GM08714 (cell line): ENCODE measurements around the gene SLC13A3.

Experiments used
- H3K4me3 ChIP-seq: fragments of 200-500 bp; sonication (Bioruptor generic); 2 replicates; pipeline ENCODE4 v1.5.1; 2014; ENCODE audit warnings: mild to moderate bottlenecking, low read length, inconsistent platforms
- ZNF274 ChIP-seq: IDR thresholded peaks from 2 replicates; pipeline ENCODE4 v1.6.1; 2012; ENCODE audit warnings: mild to moderate bottlenecking, low read depth, low read length

The SLC13A3 gene

GRCh38 chr20:46651091-46651962 is at the start of gene SLC13A3:
Gene SLC13A3, minus strand, starts transcription at chr20:46651459. Its CDS starts 38 bp downstream, at chr20:46651421.
- no peak for TF ChIP-seq ZNF274
- no peak within 1 kb of the TSS for H3K4me3 ChIP-seq

- H3K4me3 ChIP-seq, result no peak overlapping the region
- TF ChIP-seq ZNF274, result no peak
Observed at GRCh38 chr20:46701057-46701456, 49.8 kb upstream of the SLC13A3 start.

GRCh38 chr20:46700481-46700880 is 49.2 kb upstream of the SLC13A3 start:
- H3K4me3 ChIP-seq, result no peak overlapping the region
- no peak for TF ChIP-seq ZNF274

GRCh38 chr20:46699651-46700359 is 48.5 kb upstream of the SLC13A3 start:
- H3K4me3 ChIP-seq, result no peak overlapping the region
- TF ChIP-seq ZNF274, result no peak

GRCh38 chr20:46698788-46699187 is 47.5 kb upstream of the SLC13A3 start:
- TF ChIP-seq ZNF274, result no peak
- H3K4me3 ChIP-seq, result no peak overlapping the region

GRCh38 chr20:46696791-46697279 is 45.6 kb upstream of the SLC13A3 start:
- no peak for TF ChIP-seq ZNF274
- H3K4me3 ChIP-seq, result no peak overlapping the region

- no peak for TF ChIP-seq ZNF274
Observed at GRCh38 chr20:46695892-46696291, 44.6 kb upstream of the SLC13A3 start.

GRCh38 chr20:46694484-46694883 is 43.2 kb upstream of the SLC13A3 start:
- no peak overlapping the region for H3K4me3 ChIP-seq
- no peak for TF ChIP-seq ZNF274

More at GRCh38 chr20:46695892-46696291, 44.6 kb upstream of the SLC13A3 start:
- H3K4me3 ChIP-seq, result no peak overlapping the region

- no peak for TF ChIP-seq ZNF274
- H3K4me3 ChIP-seq, result no peak overlapping the region
Observed at GRCh38 chr20:46691196-46691595, 39.9 kb upstream of the SLC13A3 start.

GRCh38 chr20:46690219-46691106 is 39.2 kb upstream of the SLC13A3 start:
- no peak for TF ChIP-seq ZNF274
- peak overlapping the region; percentile 54; the same call in 1 of the 2 replicates for H3K4me3 ChIP-seq

- peak overlapping the region; percentile 54 for H3K4me3 ChIP-seq
- TF ChIP-seq ZNF274, result no peak
Observed at GRCh38 chr20:46689754-46690085, 38.5 kb upstream of the SLC13A3 start.

- TF ChIP-seq ZNF274, result no peak
- peak within 1 kb of the TSS; percentile 98 for H3K4me3 ChIP-seq
Observed at GRCh38 chr20:46689082-46689753, 38.0 kb upstream of the SLC13A3 start, which contains the start of gene TP53RK. Gene TP53RK, minus strand, starts transcription at chr20:46689444. Its CDS starts 30 bp downstream, at chr20:46689414.

- TF ChIP-seq ZNF274, result no peak
- peak overlapping the region; percentile 98 for H3K4me3 ChIP-seq
Observed at GRCh38 chr20:46688151-46689081, 37.2 kb upstream of the SLC13A3 start.
